HCT116 (cell line): ENCODE results near the gene OR6B3. TPM values are rescaled to one million over a fixed set of nuclear protein-coding genes. Genes with fewer than 3 reads are reported as not detected.

Source experiments
- ATAC-seq: fragments of 200-7000 bp; cut with Tn5 transposase; 2 replicates; pipeline ENCODE4 v1.9.1; 2020; ENCODE audit warnings: mild to moderate bottlenecking, moderate library complexity
- BruUV-seq: library from RNA; stranded (reverse); fragments of 400-500 nt; replicated peaks from 2 replicates; lab custom pipeline; 2021; lab: Mats Ljungman, UMichigan
- CTCF ChIA-PET: fragments of 300-600 bp; sonication (Branson Sonifier 250); formaldehyde crosslinking; loops from one replicate; lab custom pipeline; 2021; ENCODE audit warnings: antibody characterized with exemption; lab: Charles Lee
- POLR2A ChIA-PET: fragments of 300-600, 350-600 bp; sonication (Branson Sonifier 250); formaldehyde crosslinking; loops from one replicate; lab custom pipeline; 2021; ENCODE audit warnings: antibody characterized with exemption; lab: Charles Lee
- RAD21 ChIA-PET, 2 experiments: fragments of 300-600 bp; sonication (Branson Sonifier 250); formaldehyde crosslinking; loops; one replicate each; lab custom pipeline; 2023; ENCODE audit warnings: low total read pairs in 2 of 2; ENCODE audit not compliant: uncharacterized antibody in 2 of 2, unreplicated experiment in 2 of 2, low non-redundant PET in 1 of 2; lab: Charles Lee
- DNase-seq: peaks from one replicate; pipeline ENCODE4 v3.0.0-alpha.2; 2010; ENCODE audit warnings: low read depth, low spot score
- H2AFZ ChIP-seq: fragments of 200-600 bp; shearing (Covaris generic), sonication (generic); 2 replicates; pipeline ENCODE4 v1.6.1; 2017; ENCODE audit warnings: low read depth, mixed run types, mixed read lengths, antibody characterized with exemption, low read length; ENCODE audit not compliant: poor library complexity, severe bottlenecking
- H3K27ac ChIP-seq: 2 replicates; pipeline ENCODE4 v1.5.1; 2012; ENCODE audit warnings: low read depth, low read length
- H3K27me3 ChIP-seq: fragments of 200-600 bp; sonication (generic); 2 replicates; pipeline ENCODE4 v1.6.1; 2016; ENCODE audit warnings: mixed run types, low read length, mixed read lengths; ENCODE audit not compliant: insufficient read depth
- H3K36me3 ChIP-seq, 2 experiments: fragments of 200-500 bp in 1 of 2; fragments of 200-600 bp in 1 of 2; sonication (Bioruptor generic) in 1 of 2; sonication (generic) in 1 of 2; 2 replicates each; pipeline versions ENCODE4 v1.5.1 to v1.6.1; 2014 to 2016; ENCODE audit warnings: low read length in 2 of 2, inconsistent platforms in 1 of 2, mixed read lengths in 1 of 2, mixed run types in 1 of 2; ENCODE audit not compliant: insufficient read depth in 2 of 2, control insufficient read depth in 1 of 2
- H3K4me1 ChIP-seq, 2 experiments: fragments of 200-600 bp in 1 of 2; sonication (generic) in 1 of 2; 2 replicates each; pipeline versions ENCODE4 v1.5.1 to v1.6.1; 2012 to 2017; ENCODE audit warnings: low read length in 2 of 2, inconsistent platforms in 1 of 2, mild to moderate bottlenecking in 1 of 2, mixed read lengths in 1 of 2, mixed run types in 1 of 2, moderate library complexity in 1 of 2; ENCODE audit not compliant: insufficient read depth in 2 of 2, control insufficient read depth in 1 of 2
- H3K4me2 ChIP-seq: fragments of 200-600 bp; sonication (generic); 2 replicates; pipeline ENCODE4 v1.6.1; 2017; ENCODE audit warnings: mixed run types, low read length, mixed read lengths
- H3K4me3 ChIP-seq, 2 experiments: fragments of 200-600 bp in 1 of 2; sonication (generic) in 1 of 2; replicated peaks in 1 of 2; 2 replicates each; pipeline ENCODE4 v1.5.1; 2011 to 2016; ENCODE audit warnings: low read length in 2 of 2, control low read depth in 1 of 2, low read depth in 1 of 2, mild to moderate bottlenecking in 1 of 2, mixed read lengths in 1 of 2, mixed run types in 1 of 2
- H3K79me2 ChIP-seq: fragments of 200-600 bp; sonication (generic); 2 replicates; pipeline ENCODE4 v1.6.1; 2017; ENCODE audit warnings: mild to moderate bottlenecking, mixed run types, low read length, moderate library complexity, mixed read lengths; ENCODE audit not compliant: insufficient read depth
- H3K9ac ChIP-seq: fragments of 200-600 bp; sonication (generic); 2 replicates; pipeline ENCODE4 v1.6.1; 2016; ENCODE audit warnings: low read length, mixed read lengths
- H3K9me2 ChIP-seq: fragments of 200-600 bp; sonication (generic), shearing (Covaris generic); 2 replicates; pipeline ENCODE4 v1.6.1; 2017; ENCODE audit warnings: mixed run types, mild to moderate bottlenecking, moderate library complexity; ENCODE audit not compliant: insufficient read depth
- H3K9me3 ChIP-seq, 2 experiments: fragments of 200-500 bp in 1 of 2; fragments of 200-600 bp in 1 of 2; sonication (Bioruptor generic) in 1 of 2; sonication (generic) in 1 of 2; 2 replicates each; pipeline ENCODE4 v1.6.1; 2014 to 2017; ENCODE audit warnings: low read length in 2 of 2, mixed read lengths in 2 of 2, inconsistent platforms in 1 of 2, low read depth in 1 of 2, mild to moderate bottlenecking in 1 of 2, mixed run types in 1 of 2, moderate library complexity in 1 of 2; ENCODE audit not compliant: control insufficient read depth in 1 of 2, insufficient read depth in 1 of 2
- H4K20me1 ChIP-seq: fragments of 200-600 bp; sonication (generic), shearing (Covaris generic); 2 replicates; pipeline ENCODE4 v1.6.1; 2017; ENCODE audit warnings: mixed run types, mild to moderate bottlenecking, moderate library complexity; ENCODE audit not compliant: insufficient read depth
- CBX3 ChIP-seq: IDR thresholded peaks from 2 replicates; pipeline ENCODE4 v1.6.1; 2012; ENCODE audit warnings: low read depth
- EGR1 ChIP-seq: IDR thresholded peaks from 2 replicates; pipeline ENCODE4 v1.6.1; 2012; ENCODE audit warnings: low read depth
- ELF1 ChIP-seq: IDR thresholded peaks from 2 replicates; pipeline ENCODE4 v1.6.1; 2012; ENCODE audit warnings: low read depth, borderline replicate concordance
- FOSL1 ChIP-seq: IDR thresholded peaks from 2 replicates; pipeline ENCODE4 v1.6.1; 2012; ENCODE audit warnings: low read depth
- JUND ChIP-seq: IDR thresholded peaks from 2 replicates; pipeline ENCODE4 v1.6.1; 2012
- MAX ChIP-seq: IDR thresholded peaks from 2 replicates; pipeline ENCODE4 v1.6.1; 2012
- POLR2A ChIP-seq: IDR thresholded peaks from 2 replicates; pipeline ENCODE4 v1.7.0; 2011; ENCODE audit warnings: borderline replicate concordance; ENCODE audit not compliant: insufficient read depth, insufficient read length; ENCODE audit errors: extremely low read depth
- RAD21 ChIP-seq: IDR thresholded peaks from 2 replicates; pipeline ENCODE4 v1.6.1; 2012; ENCODE audit warnings: low read depth, mild to moderate bottlenecking
- SIN3A ChIP-seq: IDR thresholded peaks from 2 replicates; pipeline ENCODE4 v1.6.1; 2012; ENCODE audit warnings: low read depth
- SP1 ChIP-seq: IDR thresholded peaks from 2 replicates; pipeline ENCODE4 v1.6.1; 2012; ENCODE audit warnings: low read depth
- TCF7L2 ChIP-seq: IDR thresholded peaks from 2 replicates; pipeline ENCODE4 v1.7.0; 2011; ENCODE audit warnings: borderline replicate concordance, inconsistent platforms; ENCODE audit not compliant: insufficient read depth, insufficient read length; ENCODE audit errors: extremely low read depth
- YY1 ChIP-seq: IDR thresholded peaks from 2 replicates; pipeline ENCODE4 v1.6.1; 2011; ENCODE audit warnings: low read length, low read depth, moderate library complexity, mild to moderate bottlenecking; ENCODE audit not compliant: insufficient replicate concordance; ENCODE audit errors: extremely low read depth
- ZFX ChIP-seq: fragments of 450-650 bp; IDR thresholded peaks from 2 replicates; pipeline ENCODE4 v1.6.1; 2017
- ZNF274 ChIP-seq: fragments of 200-500 bp; sonication (Bioruptor generic); IDR thresholded peaks from 2 replicates; pipeline ENCODE4 v1.6.1; 2014; ENCODE audit warnings: mild to moderate bottlenecking, low read depth, low read length, inconsistent platforms
- intact Hi-C: fragments of 100-400 bp; cut with micrococcal nuclease; formaldehyde crosslinking; loops from 2 replicates; pipeline ENCODE4 v1.10.0; 2022
- total RNA-seq: library from RNA; stranded (reverse); gene quantifications from one replicate; pipeline ENCODE4 v1.2.1, GENCODE V29; 2021; ENCODE audit not compliant: unreplicated experiment
- TF ChIP-seq, protein P1 (sequence below), 3 experiments: fragments of 200-600 bp in 1 of 3; sonication (generic) in 1 of 3; IDR thresholded peaks in 2 of 3; conservative IDR thresholded peaks in 1 of 3; 2 replicates each; pipeline ENCODE4 v1.5.1; 2012 to 2017; ENCODE audit warnings: low read depth in 2 of 3, low read length in 2 of 3, antibody characterized with exemption in 1 of 3, borderline replicate concordance in 1 of 3, control low read depth in 1 of 3, mild to moderate bottlenecking in 1 of 3, mixed read lengths in 1 of 3, mixed run types in 1 of 3, moderate library complexity in 1 of 3; ENCODE audit not compliant: insufficient read depth in 1 of 3
- TF ChIP-seq, protein P2 (sequence below): IDR thresholded peaks from 2 replicates; pipeline ENCODE4 v1.6.1; 2011; ENCODE audit warnings: mild to moderate bottlenecking, low read length, moderate library complexity; ENCODE audit not compliant: insufficient replicate concordance; ENCODE audit errors: extremely low read depth

OR6B3 gene
- total RNA-seq, 1 experiment from 2014 or later: not detected

- CTCF ChIA-PET: no interaction called here
- no peak for DNase-seq
- H3K4me2 ChIP-seq: no peak overlapping the region
Observed at GRCh38 chr2:240089306-240089705, 36.0 kb upstream of the OR6B3 start.

More at GRCh38 chr2:240089306-240089705, 36.0 kb upstream of the OR6B3 start:
- Histone ChIP-seq H3K36me3 (no peaks in the 10 kb centered on the region), H3K4me1 (no peaks in the 10 kb centered on the region), H3K79me2 (no peaks in the 10 kb centered on the region), H3K27me3 (no peaks in the 10 kb centered on the region), H3K9ac (no peak overlapping the region), H3K4me3 (no peak overlapping the region), H3K27ac (no peak overlapping the region), H4K20me1 (no peaks in the 10 kb centered on the region), H2AFZ (no peak overlapping the region), H3K9me3 (peaks cover 7 to 9% of the 10 kb centered on the region in 2 experiments; a peak in 2 of 4 replicates), H3K9me2 (no peaks in the 10 kb centered on the region)
- TF ChIP-seq MAX (no peak), RAD21 (no peak), YY1 (no peak), TCF7L2 (no peak), JUND (no peak), POLR2A (no peak), FOSL1 (no peak), ZFX (no peak), SP1 (no peak), ELF1 (no peak), EGR1 (no peak), SIN3A (no peak), ZNF274 (no peak), CBX3 (no peak)
- TF ChIP-seq, protein P1, sequence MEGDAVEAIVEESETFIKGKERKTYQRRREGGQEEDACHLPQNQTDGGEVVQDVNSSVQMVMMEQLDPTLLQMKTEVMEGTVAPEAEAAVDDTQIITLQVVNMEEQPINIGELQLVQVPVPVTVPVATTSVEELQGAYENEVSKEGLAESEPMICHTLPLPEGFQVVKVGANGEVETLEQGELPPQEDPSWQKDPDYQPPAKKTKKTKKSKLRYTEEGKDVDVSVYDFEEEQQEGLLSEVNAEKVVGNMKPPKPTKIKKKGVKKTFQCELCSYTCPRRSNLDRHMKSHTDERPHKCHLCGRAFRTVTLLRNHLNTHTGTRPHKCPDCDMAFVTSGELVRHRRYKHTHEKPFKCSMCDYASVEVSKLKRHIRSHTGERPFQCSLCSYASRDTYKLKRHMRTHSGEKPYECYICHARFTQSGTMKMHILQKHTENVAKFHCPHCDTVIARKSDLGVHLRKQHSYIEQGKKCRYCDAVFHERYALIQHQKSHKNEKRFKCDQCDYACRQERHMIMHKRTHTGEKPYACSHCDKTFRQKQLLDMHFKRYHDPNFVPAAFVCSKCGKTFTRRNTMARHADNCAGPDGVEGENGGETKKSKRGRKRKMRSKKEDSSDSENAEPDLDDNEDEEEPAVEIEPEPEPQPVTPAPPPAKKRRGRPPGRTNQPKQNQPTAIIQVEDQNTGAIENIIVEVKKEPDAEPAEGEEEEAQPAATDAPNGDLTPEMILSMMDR (IDR thresholded peaks at IDR 0.05 in 2 of 3, conservative IDR thresholded peaks at IDR 0.05 in 1 of 3; ENCODE audit: borderline replicate concordance in 1 of 3, insufficient read depth in 1 of 3, low read depth in 2 of 3, low read length in 2 of 3): no peak
- TF ChIP-seq, protein P2, sequence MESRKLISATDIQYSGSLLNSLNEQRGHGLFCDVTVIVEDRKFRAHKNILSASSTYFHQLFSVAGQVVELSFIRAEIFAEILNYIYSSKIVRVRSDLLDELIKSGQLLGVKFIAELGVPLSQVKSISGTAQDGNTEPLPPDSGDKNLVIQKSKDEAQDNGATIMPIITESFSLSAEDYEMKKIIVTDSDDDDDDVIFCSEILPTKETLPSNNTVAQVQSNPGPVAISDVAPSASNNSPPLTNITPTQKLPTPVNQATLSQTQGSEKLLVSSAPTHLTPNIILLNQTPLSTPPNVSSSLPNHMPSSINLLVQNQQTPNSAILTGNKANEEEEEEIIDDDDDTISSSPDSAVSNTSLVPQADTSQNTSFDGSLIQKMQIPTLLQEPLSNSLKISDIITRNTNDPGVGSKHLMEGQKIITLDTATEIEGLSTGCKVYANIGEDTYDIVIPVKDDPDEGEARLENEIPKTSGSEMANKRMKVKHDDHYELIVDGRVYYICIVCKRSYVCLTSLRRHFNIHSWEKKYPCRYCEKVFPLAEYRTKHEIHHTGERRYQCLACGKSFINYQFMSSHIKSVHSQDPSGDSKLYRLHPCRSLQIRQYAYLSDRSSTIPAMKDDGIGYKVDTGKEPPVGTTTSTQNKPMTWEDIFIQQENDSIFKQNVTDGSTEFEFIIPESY: no peak
- BruUV-seq: no TSS peak
- POLR2A ChIA-PET: no interaction called here
- ATAC-seq: no peak
- intact Hi-C loops: no loop called here
- RAD21 ChIA-PET: no interaction called here
